K562 (cell line): Measurements from ENCODE around the gene MRGPRF. TPM values are rescaled to one million over a fixed set of nuclear protein-coding genes. Genes with fewer than 3 reads are reported as not detected.

Source experiments
- ATAC-seq: fragments of 200-7000 bp; cut with Tn5 transposase; 3 replicates; pipeline ENCODE4 v1.9.1; 2020; ENCODE audit warnings: moderate library complexity
- BruUV-seq: library from RNA; stranded (reverse); fragments of 400-500 nt; replicated peaks from 2 replicates; lab custom pipeline; 2021; lab: Mats Ljungman, UMichigan
- CTCF ChIA-PET: fragments of 300-600 bp; formaldehyde crosslinking; extraction: SDS; loops from one replicate; lab custom pipeline; 2021; ENCODE audit warnings: low intra/inter-chr PET ratio; lab: Yijun Ruan, JAX
- POLR2A ChIA-PET: fragments of 300-600, 350-650 bp; sonication (Branson Sonifier 250); formaldehyde crosslinking; extraction: SDS; loops from one replicate; lab custom pipeline; 2021; ENCODE audit warnings: antibody characterized with exemption, inconsistent platforms; lab: Yijun Ruan, JAX
- DNase-seq, 4 experiments: peaks; one replicate each; pipeline versions ENCODE4 v3.0.0 to v3.0.0-alpha.2; 2011 to 2018; ENCODE audit warnings: low spot score in 3 of 4, mixed read lengths in 3 of 4; ENCODE audit errors: extremely low read depth in 1 of 4
- FAIRE-seq: peaks from 2 replicates; lab custom pipeline; 2011; peaks lifted over from hg19 to GRCh38; lab: Jason Lieb, UNC
- H2AFZ ChIP-seq: 2 replicates; pipeline ENCODE4 v1.6.0; 2011; ENCODE audit warnings: low read depth, low read length, control low read depth, inconsistent platforms
- H3K27ac ChIP-seq: fragments of 200-600 bp; 3 replicates; pipeline ENCODE4 v1.8.0; 2011; ENCODE audit warnings: low read depth, mild to moderate bottlenecking, control low read depth, inconsistent platforms, low read length, moderate library complexity, mixed read lengths; ENCODE audit errors: extremely low read depth
- H3K27me3 ChIP-seq, 2 experiments: fragments of 300-600 bp in 1 of 2; 2 replicates in 1 of 2; 3 replicates in 1 of 2; pipeline versions ENCODE4 v1.6.0 to v1.8.0; 2011; ENCODE audit warnings: inconsistent platforms in 2 of 2, low read length in 2 of 2, mild to moderate bottlenecking in 1 of 2, mixed read lengths in 1 of 2, moderate library complexity in 1 of 2; ENCODE audit not compliant: control insufficient read depth in 2 of 2, insufficient read depth in 2 of 2
- H3K36me3 ChIP-seq: fragments of 300-600 bp; 3 replicates; pipeline ENCODE4 v1.8.0; 2011; ENCODE audit warnings: mild to moderate bottlenecking, low read length, inconsistent platforms; ENCODE audit not compliant: control insufficient read depth, insufficient read depth
- H3K4me1 ChIP-seq, 2 experiments: fragments of 200-600 bp in 1 of 2; replicated peaks in 1 of 2; 2 replicates in 1 of 2; 3 replicates in 1 of 2; pipeline versions ENCODE4 v1.5.1 to v1.8.0; 2011; ENCODE audit warnings: inconsistent platforms in 2 of 2, low read length in 2 of 2, mild to moderate bottlenecking in 1 of 2, mixed read lengths in 1 of 2, moderate library complexity in 1 of 2; ENCODE audit not compliant: control insufficient read depth in 2 of 2, insufficient read depth in 2 of 2
- H3K4me2 ChIP-seq: 2 replicates; pipeline ENCODE4 v1.6.1; 2011; ENCODE audit warnings: low read length, control low read depth, inconsistent platforms, mixed read lengths; ENCODE audit not compliant: insufficient read depth
- H3K4me3 ChIP-seq: fragments of 200-600 bp; sonication (generic), shearing (Covaris generic); 2 replicates; pipeline ENCODE4 v1.5.1; 2016; ENCODE audit warnings: control low read depth, inconsistent platforms
- H3K79me2 ChIP-seq: fragments of 200-600 bp; 3 replicates; pipeline ENCODE4 v1.8.0; 2011; ENCODE audit warnings: low read length, inconsistent platforms; ENCODE audit not compliant: control insufficient read depth, insufficient read depth
- H3K9ac ChIP-seq, 2 experiments: 2 replicates each; pipeline versions ENCODE4 v1.6.0 to v1.6.1; 2011; ENCODE audit warnings: low read depth in 2 of 2, low read length in 2 of 2, control low read depth in 1 of 2, inconsistent platforms in 1 of 2, mild to moderate bottlenecking in 1 of 2, mixed read lengths in 1 of 2; ENCODE audit not compliant: insufficient read depth in 1 of 2
- H3K9me1 ChIP-seq: one replicate; pipeline ENCODE4 v1.6.0; 2011; ENCODE audit warnings: inconsistent platforms, mild to moderate bottlenecking, low read length, moderate library complexity; ENCODE audit not compliant: control insufficient read depth, insufficient read depth
- H3K9me3 ChIP-seq: replicated peaks from 2 replicates; pipeline ENCODE4 v1.5.1; 2011; ENCODE audit warnings: low read depth, low read length, inconsistent platforms; ENCODE audit not compliant: control insufficient read depth, insufficient read depth
- H4K20me1 ChIP-seq: replicated peaks from 2 replicates; pipeline ENCODE4 v1.6.1; 2011; ENCODE audit warnings: low read length, inconsistent platforms, mixed read lengths; ENCODE audit not compliant: control insufficient read depth, insufficient read depth
- HDAC2 ChIP-seq: fragments of 450-650 bp; IDR thresholded peaks from 2 replicates; pipeline ENCODE4 v1.6.1; 2016; ENCODE audit warnings: mild to moderate bottlenecking
- HNRNPK ChIP-seq: fragments of 200-400 bp; formaldehyde crosslinking; IDR thresholded peaks from one replicate; pipeline ENCODE4 v1.6.1; 2018; ENCODE audit warnings: mild to moderate bottlenecking, low read depth, low read length; ENCODE audit not compliant: poor library complexity, severe bottlenecking
- POLR2G ChIP-seq: fragments of 200-400 bp; formaldehyde crosslinking; IDR thresholded peaks from 2 replicates; pipeline ENCODE4 v1.6.1; 2017; ENCODE audit warnings: low read depth, mild to moderate bottlenecking, antibody characterized with exemption, low read length, moderate library complexity
- RFX5 ChIP-seq: IDR thresholded peaks from 2 replicates; pipeline ENCODE4 v1.6.1; 2011; ENCODE audit warnings: low read depth, mild to moderate bottlenecking, improper control_type of control experiment, low read length
- TAF1 ChIP-seq: IDR thresholded peaks from 2 replicates; pipeline ENCODE4 v1.6.1; 2011; ENCODE audit warnings: mild to moderate bottlenecking, low read length, moderate library complexity; ENCODE audit not compliant: insufficient read depth, control insufficient read depth, severe bottlenecking; ENCODE audit errors: extremely low read depth
- WGBS: fragments of 100-300 bp; shearing (Covaris generic); methylation state at CpG from one replicate; pipeline ENCODE4 v1.1.6; 2016; ENCODE audit warnings: low coverage, mixed read lengths; ENCODE audit not compliant: insufficient coverage; ENCODE audit errors: missing lambda C conversion rate; 5-methylcytosine and 5-hydroxymethylcytosine counted together
- in situ Hi-C: fragments of 300-500 bp; cut with MboI; formaldehyde crosslinking; loops from 4 replicates; pipeline ENCODE4 v1.15.0; 2018; ENCODE audit warnings: inconsistent platforms, mixed read lengths
- intact Hi-C: fragments of 100-400 bp; cut with micrococcal nuclease; formaldehyde crosslinking; loops from 2 replicates; pipeline ENCODE4 v1.14.2; 2022
- polyA plus RNA-seq, 8 experiments: library from polyadenylated mRNA; depleted of rRNA in 4 of 8; stranded (reverse) in 5 of 8; unstranded in 3 of 8; fragments of >200 nt; fragmentation: Nextera tagmentation in 2 of 8; fragmentation: Illumina TruSeq in 1 of 8; extraction: Ambion mirVana in 2 of 8; extraction: Trizol in 1 of 8; gene quantifications; 2 replicates each; pipeline versions ENCODE4 v1.2.1 to v1.2.3, GENCODE V29; 2011 to 2014; ENCODE audit warnings: inconsistent platforms in 1 of 8, missing spikeins in 1 of 8
- total RNA-seq, 7 experiments: library from RNA; depleted of rRNA in 6 of 7; stranded (reverse); fragments of >200 nt in 6 of 7; fragmentation: Illumina TruSeq in 2 of 7; extraction: Trizol in 2 of 7; gene quantifications; 2 replicates each; pipeline versions ENCODE4 v1.2.1 to v1.2.3, GENCODE V29; 2011 to 2021; ENCODE audit warnings: low replicate concordance in 1 of 7
- TF ChIP-seq, protein P1 (sequence below), 3 experiments: IDR thresholded peaks in 2 of 3; conservative IDR thresholded peaks in 1 of 3; 2 replicates each; pipeline ENCODE4 v1.5.1; 2011 to 2012; ENCODE audit warnings: low read length in 3 of 3, mild to moderate bottlenecking in 3 of 3, control low read depth in 2 of 3, improper control_type of control experiment in 1 of 3, inconsistent platforms in 1 of 3, low read depth in 1 of 3, mixed read lengths in 1 of 3, moderate library complexity in 1 of 3; ENCODE audit not compliant: insufficient read depth in 2 of 3

The MRGPRF gene
- total and polyA plus RNA-seq, 9 of the 15 experiments (the other 6 are each of a cell fraction or from before 2014, with no cell fraction given): not detected

DNA sequence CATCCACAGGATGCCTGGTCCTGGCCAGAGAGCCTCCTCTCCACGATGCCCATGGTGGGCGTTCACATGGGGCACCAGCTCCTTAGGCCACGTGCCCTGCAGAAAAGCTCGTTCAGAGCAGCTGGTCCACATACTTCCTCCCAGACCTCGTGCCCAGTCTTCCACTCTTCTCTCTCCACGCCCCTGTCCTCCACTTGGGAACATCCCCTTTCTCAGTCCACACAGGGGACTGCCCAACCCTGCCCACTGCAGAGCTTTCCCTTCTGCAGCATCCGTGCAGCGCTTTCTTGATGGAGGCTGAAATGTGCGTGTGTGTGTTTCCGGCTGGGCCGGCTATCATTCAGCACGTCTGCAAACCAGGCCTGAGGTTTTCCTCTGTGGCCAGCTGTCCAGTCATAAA, 46.9 kb upstream of the MRGPRF start (continued):
- TF ChIP-seq HNRNPK (no peak), RFX5 (no peak), TAF1 (no peak)
- TF ChIP-seq, protein P1, sequence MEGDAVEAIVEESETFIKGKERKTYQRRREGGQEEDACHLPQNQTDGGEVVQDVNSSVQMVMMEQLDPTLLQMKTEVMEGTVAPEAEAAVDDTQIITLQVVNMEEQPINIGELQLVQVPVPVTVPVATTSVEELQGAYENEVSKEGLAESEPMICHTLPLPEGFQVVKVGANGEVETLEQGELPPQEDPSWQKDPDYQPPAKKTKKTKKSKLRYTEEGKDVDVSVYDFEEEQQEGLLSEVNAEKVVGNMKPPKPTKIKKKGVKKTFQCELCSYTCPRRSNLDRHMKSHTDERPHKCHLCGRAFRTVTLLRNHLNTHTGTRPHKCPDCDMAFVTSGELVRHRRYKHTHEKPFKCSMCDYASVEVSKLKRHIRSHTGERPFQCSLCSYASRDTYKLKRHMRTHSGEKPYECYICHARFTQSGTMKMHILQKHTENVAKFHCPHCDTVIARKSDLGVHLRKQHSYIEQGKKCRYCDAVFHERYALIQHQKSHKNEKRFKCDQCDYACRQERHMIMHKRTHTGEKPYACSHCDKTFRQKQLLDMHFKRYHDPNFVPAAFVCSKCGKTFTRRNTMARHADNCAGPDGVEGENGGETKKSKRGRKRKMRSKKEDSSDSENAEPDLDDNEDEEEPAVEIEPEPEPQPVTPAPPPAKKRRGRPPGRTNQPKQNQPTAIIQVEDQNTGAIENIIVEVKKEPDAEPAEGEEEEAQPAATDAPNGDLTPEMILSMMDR (IDR thresholded peaks at IDR 0.05 in 2 of 3, conservative IDR thresholded peaks at IDR 0.05 in 1 of 3; ENCODE audit: insufficient read depth in 2 of 3, low read depth in 1 of 3, low read length in 3 of 3): no peak

DNA sequence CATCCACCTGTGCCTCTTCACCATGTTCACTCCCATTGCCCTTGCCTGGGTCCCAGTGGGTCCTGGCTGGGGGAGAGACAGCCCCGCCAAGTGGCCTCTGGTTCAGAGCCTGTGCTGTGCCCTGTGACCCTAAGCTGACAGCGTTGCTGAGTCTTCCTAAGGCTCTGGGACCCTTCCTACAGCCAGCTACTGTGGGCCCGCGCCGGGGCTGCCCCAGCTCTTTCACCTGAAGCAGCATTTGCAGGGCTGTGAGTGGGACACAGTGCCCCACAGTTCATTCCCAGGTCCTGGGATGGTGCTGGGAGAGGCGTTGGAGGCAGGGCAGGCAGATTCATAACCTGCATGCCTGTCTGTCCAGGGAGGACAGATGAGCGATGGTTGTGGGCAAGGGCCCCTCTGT, 46.4 kb upstream of the MRGPRF start:
- ChIA-PET CTCF (no interaction called here), POLR2A (interaction anchor here (0.7 kb wide), 1 partner anchor 47 kb away, joined by 3 read pairs; no protein-coding TSS in a partner anchor)
- H3K4me3 ChIP-seq: no peak overlapping the region
- no peaks in the 10 kb centered on the region for H3K27me3 ChIP-seq
- no peak overlapping the region for H3K27ac ChIP-seq
- H3K79me2 ChIP-seq: no peaks in the 10 kb centered on the region
- peaks cover 9% of the 10 kb centered on the region; the same call in 1 of the 2 replicates for H4K20me1 ChIP-seq
- peak overlapping the region in 1 of 2 experiments; percentile 45; a peak in 2 of 4 replicates for H3K9ac ChIP-seq
- H3K9me1 ChIP-seq: no peaks in the 10 kb centered on the region
- H2AFZ ChIP-seq: no peak overlapping the region
- WGBS: 41% methylated on average over 5 of the region's 7 CpGs
- TF ChIP-seq HDAC2 (no peak), POLR2G (0 out of 2 replicates have a peak, but pooled peaks have one; percentile 8)
- in situ Hi-C loops: no loop called here
- no peak for DNase-seq
- H3K4me1 ChIP-seq: peaks cover 0 to 21% of the 10 kb centered on the region in 2 experiments; a peak in 2 of 5 replicates
- no peak for ATAC-seq
- no peak overlapping the region for H3K4me2 ChIP-seq
- no peaks in the 10 kb centered on the region for H3K9me3 ChIP-seq
- intact Hi-C loops: no loop called here
- no TSS peak for BruUV-seq
- FAIRE-seq: no peak
- H3K36me3 ChIP-seq: no peaks in the 10 kb centered on the region
